ENCODE measurements around the gene NGDN.
"Not testable (repeated sequence)": the region's sequence is repeated elsewhere in the genome, so short reads cannot be mapped to it uniquely, and the experiment has no call there.

The NGDN gene, protein sequence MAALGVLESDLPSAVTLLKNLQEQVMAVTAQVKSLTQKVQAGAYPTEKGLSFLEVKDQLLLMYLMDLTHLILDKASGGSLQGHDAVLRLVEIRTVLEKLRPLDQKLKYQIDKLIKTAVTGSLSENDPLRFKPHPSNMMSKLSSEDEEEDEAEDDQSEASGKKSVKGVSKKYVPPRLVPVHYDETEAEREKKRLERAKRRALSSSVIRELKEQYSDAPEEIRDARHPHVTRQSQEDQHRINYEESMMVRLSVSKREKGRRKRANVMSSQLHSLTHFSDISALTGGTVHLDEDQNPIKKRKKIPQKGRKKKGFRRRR

DNA sequence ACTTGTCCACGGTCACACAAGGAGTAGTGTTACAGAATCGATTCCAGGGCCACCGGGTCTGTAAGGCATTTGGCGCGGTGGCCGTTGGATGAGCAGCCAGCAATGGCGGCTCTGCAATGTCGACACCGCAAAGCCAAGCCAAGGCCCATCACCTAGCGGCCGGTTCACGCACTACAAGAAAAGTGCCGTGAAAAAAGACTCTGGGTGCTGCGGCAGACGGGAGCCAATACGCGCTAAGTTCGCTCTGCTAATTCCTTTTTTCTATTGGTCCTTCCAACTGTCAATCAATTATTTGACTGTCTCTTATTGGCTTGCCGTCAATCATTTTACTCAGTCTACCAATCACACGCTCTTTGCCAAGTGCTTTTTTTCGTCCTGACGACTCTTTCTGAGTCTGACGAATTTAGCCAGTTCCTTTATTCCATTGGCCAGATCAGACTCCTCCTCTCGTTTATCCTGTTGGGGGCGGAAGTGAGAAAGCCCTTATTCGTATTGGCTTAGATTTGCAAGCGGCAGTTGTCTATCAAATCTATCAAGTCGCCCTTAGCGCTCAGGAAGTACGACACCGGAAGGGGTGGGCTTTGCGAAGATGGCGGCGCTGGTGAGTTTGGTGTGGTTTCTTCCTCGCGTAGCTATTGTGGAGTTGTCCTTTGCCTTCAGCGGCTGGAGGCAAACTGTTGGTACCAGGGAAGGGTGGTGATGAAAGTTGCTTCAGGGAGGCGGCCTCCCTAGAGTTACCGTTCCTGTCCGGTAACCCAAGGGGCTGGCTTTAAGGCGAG, at the start of gene NGDN:
NGDN (plus strand) TSS at position 577 of the 779 bp plus-strand sequence; CDS start at position 590, 13 bp downstream.
- peak; percentile 90 for DNase-seq

DNA sequence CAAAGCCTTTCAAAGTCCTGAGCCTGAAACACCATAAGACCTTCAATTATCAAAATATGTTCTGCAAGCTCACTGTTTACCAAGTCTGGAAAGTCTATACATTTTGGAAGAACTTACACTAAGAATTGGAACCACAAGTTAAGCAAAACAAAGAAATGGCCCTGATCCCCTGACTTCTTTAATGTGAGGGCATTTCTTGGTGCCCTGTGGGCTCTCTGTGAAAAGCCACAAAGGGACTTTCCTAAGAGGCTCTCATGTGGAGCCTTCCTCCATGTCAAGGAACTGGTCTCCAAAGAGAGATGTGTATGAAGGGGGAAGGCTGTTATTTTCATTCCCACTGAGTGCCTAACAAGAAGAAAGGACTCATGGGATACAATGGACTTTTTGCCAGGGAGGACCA, 47.9 kb upstream of the NGDN start:
- no peak for DNase-seq

- DNase-seq: no peak
Observed at GRCh38 chr14:23423657-23424056, 45.8 kb upstream of the NGDN start.

- DNase-seq: no peak
Observed at GRCh38 chr14:23425169-23425568, 44.3 kb upstream of the NGDN start.

DNA sequence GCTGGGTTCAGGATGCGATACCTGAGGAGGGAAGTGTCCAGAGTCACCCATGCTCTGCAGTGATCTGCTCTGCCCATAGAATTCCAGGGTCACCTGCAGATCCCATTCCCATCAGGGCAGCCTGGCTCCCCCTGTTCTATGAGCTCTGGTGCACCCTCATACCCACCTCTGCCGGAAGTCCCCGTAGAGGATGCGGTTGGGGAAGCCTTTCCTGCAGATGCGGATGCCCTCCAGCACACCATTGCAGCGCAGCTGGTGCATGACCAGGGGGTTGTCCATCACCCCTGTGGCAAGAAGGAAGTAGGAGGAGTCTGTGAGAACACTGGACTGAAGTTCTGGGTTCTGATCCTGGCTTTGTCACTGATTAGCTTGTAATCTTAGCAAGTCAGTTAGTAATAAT, 43.7 kb upstream of the NGDN start:
- DNase-seq: not testable (repeated sequence)

DNA sequence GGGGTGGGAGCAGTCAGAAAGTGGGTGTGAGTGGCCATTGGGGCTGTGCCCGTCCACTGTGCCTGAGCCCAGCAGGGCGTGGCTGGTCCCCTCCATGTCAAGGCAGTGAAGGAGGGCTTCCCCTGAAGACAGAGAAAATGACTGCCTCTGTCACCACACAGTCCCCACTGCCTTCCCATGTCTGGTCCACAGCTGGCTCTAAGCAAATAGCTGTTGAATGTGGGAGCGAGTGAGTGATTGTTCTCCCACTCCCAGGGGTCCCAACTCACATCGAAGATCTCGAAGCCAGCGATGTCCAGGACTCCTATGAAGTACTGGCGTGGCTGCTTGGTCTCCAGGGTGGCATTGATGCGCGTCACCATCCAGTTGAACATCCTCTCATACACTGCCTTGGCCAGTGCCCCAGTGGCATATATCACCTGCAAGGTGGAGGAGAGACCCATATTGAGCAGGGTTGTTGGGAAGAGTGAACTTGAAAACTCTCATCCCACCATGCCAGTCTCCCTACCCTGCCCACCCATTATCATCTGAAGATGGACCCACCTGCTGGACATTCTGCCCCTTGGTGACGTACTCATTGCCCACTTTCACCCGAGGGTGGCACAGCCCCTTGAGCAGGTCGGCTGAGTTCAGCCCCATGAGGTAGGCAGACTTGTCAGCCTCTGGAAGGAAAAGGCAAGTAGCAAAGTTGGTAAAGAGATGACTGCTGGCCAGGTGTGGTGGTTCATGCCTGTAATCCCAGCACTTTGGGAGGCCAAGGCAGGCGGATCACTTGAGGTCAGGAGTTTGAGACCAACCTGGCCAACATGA, 40.6 kb upstream of the NGDN start:
- no peak for DNase-seq

DNA sequence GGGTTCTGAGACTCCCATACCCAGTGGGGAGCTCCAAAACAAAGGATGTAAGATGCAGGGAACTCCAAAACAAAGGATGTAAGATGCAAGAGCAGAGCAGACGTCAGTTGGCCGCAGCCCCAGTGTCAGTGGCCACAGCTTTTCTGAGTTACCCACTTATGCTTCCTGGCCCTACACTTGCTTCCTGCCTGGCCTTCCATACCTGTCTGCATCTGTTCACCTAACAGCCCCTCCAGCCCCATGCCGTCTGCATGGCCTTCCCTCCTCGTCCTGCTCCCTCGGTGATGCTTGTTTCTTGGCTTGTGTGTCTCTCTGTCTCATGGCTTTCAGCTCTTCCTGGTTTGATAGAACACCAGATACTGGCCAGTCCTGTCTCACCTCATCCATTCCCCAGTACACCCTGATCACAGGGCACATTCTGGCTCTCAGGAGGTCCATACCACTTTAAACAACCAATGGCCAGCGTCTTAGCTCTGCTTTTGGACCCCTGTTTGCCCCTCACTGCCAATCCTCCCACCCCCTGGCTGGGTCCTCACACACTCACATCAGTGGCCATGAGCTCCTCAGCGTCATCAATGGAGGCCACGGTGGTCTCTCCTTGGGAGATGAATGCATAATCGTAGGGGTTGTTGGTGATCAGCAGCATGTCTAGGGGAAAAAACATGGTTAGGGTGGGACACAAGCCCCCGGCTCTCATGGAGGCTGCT, 39.3 kb upstream of the NGDN start:
- DNase-seq: no peak

GRCh38 chr14:23430723-23431085, 38.8 kb upstream of the NGDN start:
- DNase-seq: peak; percentile 2

GRCh38 chr14:23431486-23431885, 38.0 kb upstream of the NGDN start:
- peak; percentile 2 for DNase-seq

DNA sequence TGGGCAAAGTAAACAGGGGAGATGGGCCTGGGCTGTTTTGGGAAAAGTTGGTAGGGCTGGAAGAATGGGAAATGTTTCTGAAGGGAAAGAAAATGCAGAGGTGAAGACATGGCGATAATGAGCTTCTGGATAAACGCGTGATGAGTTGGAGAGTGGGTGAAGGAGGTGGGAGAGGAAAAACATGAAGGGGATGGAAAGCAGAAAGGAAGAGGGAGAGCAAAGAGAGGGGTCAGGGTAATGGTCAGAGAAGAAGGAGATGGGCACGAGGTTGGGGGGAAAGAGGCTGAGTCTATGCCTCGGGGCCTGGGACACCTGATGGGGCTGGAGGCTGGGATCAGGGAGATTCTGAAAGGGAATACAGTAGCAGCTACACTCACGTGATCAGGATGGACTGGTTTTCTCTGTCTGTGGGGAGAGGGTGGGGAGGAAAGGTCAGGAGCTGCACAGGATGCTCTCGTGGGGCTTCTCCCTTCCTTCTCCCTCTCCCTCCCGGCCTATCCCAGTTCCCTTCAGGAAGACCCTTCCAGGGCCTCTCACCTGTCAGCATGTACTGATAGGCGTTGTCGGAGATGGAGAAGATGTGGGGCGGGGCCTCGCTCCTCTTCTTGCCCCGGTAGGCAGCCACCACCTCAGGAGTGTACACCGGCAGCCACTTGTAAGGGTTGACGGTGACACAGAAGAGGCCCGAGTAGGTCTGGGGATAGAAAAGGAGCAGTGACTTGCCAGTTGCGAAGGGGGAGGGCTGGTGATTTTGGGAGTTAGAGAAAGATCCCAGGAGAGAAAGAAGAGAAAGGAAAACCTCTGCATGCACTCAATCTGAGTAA, 37.2 kb upstream of the NGDN start:
- peak; percentile 3 for DNase-seq

DNA sequence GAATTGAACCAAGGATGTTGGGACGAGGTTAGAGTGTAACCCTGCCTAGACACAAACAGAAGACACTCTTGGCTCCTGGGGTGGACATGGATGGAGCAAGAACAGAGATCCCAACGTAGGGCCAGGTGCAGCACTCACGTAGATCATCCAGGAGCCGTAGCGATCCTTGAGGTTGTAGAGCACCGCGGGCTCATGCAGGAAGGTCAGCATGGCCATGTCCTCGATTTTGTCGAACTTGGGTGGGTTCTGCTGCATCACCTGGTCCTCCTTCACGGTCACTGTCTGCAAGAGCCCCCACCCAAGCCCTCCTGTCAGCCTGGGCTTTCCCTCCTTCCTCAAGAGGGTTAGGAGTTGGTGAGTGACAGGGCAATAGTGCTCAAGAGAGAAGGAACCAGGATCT, 36.6 kb upstream of the NGDN start:
- DNase-seq: peak; percentile 3

- DNase-seq: peak; percentile 8
Observed at GRCh38 chr14:23433457-23433856, 36.0 kb upstream of the NGDN start.

GRCh38 chr14:23434488-23435222, 34.8 kb upstream of the NGDN start:
- DNase-seq: peak; percentile 16

DNA sequence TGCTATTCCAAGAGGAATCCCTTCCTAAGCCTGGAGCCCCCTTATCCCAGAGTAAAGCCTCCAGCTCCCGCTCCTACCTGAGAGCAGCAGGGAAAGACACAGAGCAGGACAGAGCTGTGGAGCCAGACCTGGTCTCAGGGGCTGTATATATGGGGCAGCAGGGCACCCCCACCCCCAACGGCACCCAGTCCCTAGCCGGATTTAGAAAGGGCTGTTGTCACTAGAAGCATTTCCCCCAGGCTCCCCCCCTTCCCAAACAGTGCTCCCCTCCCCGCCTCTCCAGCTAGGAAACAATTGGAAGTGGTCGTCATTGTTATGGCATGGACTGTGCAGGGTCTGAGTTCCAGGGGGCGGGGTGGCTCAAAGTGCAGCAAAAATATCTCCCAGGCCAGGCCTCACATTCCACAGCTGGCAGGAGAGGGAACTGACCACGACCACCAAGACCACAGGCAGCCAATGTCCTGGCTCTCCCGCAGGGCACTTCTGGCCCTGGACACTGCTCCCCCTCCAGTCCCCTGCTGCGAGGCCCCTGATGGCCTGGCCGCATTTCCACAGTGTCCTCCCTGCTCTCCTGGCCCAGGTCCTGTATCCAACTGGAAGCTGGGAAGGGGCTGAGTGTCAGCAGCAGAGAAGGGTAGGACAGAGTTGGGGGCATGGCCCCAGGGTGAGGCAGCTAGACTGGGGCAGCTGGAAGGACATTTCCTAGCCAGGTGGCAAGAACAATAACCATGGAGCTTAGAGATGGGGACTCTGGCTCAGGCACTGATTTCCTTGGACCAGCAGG, 33.8 kb upstream of the NGDN start, which contains the start of gene MYH7:
MYH7 (minus strand) TSS at position 118 of the 784 bp plus-strand sequence. CDS start 1,928 bp downstream, outside the sequence.
- no peak for DNase-seq

- no peak for DNase-seq
Observed at GRCh38 chr14:23436327-23437132, 33.0 kb upstream of the NGDN start.

GRCh38 chr14:23437133-23438100, 32.1 kb upstream of the NGDN start:
- no peak for DNase-seq

GRCh38 chr14:23438101-23438971, 31.2 kb upstream of the NGDN start:
- no peak for DNase-seq
